ENCODE data around the gene ZNF385C.
"Not testable (repeated sequence)": the region's sequence is repeated elsewhere in the genome, so short reads cannot be mapped to it uniquely, and the experiment has no call there.

The ZNF385C gene

DNA sequence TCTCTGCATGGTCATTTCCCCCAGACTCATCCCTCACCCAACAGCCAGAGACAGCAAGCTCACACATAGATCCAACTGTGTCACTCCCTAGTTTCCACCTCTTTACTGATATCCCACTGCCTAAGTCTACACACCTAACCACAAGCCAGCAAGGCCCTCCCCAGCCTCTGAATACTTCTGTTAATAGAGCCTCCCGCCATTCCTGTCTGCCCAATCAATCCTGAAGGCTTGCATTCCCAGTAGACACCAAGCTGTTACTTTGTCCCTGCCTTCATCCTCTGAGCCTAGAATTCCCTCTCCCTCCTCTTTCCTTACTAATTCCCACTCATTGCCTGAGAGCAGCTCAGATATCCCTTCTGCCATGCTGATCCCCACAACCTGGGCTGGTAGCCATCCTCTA is 52.6 kb downstream of the ZNF385C start:
- DNase-seq = no peak

DNA sequence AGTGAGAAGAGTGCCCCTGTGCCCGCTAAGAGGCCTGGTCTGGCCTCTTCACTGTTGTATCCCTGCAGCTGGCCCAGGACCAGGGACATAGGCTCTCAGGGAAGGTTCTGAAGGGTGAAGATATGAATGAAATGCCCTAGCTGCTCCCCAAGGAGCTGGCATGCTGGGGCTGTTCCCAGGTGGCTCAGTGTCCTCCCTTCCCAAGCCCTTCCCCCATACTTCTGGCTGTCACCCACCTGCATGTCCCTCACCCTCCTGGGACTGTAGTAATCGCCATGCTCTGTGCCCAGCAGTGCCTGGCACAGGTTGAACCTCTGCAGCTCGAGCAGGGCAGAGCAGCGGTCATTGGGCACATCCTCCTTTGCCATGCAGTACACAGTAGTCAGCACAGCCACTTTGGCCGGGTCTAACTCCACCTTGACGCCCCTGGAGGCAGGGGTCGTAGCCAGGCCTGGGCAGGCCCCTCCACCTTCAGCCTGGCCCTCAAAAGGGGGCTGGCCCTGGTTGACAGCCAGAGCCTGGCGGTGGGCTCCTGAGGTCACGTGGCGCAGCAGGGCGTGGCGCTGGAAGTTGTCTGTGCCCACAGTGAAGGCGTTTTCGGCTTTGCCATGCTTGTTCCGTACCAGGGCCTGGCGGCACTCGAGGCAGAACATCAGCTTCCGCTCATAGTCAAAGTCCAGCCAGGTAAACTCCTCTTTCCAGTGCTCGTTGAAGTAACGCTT is 55.5 kb downstream of the ZNF385C start:
- DNase-seq = no peak

DNA sequence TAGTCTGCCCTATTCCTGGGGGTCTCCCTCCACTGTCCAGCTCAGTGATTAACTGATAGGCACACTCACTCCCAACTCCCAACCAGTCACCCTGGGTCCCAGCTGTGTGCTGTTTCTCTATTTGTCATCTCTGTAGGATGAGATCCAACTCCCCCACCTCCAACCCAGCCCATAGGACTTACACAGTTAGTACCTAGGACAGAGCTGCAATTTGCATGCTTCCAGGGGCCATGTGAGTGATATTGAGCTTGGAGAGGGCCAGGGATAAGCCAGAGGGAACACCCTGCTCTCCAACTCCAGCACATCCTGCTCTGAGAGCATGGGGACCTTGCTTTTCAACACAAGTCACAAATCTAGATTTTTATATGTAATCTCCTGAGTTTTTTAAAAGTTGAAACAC is 56.7 kb downstream of the ZNF385C start:
- DNase-seq = no peak

DNA sequence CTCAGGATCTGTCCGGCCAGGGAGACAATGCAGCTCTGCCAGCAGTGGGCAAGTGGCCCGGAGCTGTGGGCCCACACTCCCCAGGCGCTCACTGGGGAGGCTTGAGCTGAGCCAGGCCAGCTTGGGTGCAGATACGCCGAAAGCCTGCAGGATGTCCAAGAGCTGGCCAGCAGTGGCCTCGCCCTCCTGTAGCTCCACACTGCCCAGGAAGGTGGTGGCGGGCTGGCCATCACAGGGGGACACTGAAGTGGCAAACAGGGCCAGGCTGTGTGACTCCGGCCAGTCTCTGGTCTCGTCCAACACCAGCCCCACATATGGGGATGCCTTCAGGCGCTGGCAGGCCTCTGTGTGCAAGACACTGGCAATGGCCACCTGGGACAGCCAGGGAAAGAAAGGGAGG is 57.5 kb downstream of the ZNF385C start:
- DNase-seq = no peak

DNA sequence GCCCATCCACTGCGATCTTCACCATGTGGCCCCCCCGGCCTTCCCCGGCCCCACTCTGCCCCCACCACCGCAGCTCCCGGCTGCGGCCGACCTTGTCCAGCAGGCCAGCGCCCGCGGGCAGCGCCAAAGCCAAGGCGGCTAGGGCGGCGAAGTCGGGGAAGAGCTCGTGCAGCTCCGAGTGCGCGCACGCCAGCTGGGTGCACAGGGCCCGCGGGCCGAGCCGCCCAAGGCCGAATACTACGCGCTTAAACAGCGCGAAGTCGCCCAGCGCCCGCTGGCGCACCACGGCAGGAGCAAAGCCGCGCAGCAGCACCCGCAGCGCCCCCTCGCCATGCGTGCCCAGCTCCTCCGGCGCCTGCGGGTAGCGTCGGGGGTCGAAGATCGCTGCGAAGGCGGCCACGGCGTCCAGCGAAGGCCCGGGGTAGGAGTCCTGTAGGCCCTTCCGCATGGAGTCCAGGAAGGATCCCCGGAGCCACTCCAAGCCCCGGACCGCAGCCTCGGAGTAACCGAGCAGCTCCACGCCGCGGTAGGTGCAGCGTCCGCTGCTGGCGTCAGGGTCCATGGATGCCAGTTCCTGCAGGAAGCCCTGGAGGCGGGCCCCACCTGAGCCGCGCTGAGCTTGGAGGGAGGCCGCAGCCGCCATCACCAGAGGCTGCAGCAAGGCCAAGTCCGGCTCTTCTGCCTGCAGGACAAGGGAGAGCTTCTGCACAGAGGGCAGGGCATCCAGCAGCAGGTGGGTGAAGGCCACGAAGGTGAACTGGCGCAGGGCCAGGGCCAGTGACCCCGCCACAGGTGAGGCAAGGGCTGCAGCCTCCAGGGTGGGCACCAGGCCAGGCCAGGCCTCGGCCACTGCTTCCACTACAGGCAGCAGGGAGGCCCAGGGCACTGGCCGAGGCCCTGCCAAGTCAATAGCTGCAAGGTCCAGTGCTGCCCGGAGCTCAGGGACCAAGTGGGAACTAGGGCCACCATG is 58.2 kb downstream of the ZNF385C start:
- no peak for DNase-seq

DNA sequence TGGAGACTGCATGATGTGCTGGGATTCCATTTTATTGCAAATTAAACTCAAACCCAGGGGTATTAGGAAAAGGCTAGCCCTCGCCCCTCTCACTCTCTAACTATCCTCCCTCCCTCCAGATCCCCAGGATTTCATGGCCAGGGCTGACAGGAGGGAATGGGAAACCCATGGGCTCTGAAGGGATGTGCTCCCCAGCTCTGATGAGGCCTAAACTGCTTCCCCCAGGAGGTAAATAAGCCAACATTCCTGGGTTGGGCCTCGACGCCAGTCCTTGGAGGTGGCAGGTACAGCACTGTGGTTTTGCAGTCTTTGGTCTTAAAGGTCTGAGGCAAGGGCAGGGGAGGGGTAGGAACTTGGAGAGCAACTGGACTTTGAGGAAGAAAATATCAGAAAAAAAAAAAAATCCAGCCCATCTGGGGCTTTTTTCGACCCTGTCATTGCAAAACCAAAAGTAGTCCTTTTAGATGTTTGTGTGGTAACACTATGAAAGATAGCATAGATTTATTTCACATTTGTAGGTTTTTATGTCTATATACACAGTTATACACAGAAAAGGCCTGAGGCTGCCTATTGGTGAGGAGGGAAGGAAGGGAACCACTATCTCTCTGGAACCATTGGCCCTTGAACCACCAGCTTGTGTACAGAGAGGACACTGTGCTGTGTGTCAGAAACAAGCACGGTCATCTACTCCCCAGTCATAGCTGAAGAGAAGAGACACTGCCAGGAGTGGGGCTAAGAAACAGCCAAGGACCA is 59.9 kb downstream of the ZNF385C start:
- DNase-seq = no peak

DNA sequence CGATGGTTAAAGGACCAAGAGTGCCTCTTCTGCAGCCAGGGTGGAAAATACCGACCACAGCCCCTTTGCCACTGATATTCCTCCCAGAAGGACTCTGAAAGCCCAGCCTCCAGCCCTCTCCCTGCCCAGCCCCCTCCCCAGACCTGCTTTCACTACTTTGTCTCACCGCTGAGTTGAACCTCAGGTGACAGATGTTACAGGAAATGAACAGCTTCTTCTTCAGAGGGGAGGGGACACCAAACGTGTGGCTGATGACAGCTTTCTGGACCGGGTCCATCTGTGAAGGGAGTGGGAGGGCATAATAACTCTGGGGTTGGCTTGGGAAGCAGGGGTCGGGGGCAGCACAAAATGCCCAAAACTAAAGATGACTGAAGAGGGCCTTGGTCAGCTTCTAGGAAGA is 64.2 kb downstream of the ZNF385C start:
- DNase-seq = no peak

DNA sequence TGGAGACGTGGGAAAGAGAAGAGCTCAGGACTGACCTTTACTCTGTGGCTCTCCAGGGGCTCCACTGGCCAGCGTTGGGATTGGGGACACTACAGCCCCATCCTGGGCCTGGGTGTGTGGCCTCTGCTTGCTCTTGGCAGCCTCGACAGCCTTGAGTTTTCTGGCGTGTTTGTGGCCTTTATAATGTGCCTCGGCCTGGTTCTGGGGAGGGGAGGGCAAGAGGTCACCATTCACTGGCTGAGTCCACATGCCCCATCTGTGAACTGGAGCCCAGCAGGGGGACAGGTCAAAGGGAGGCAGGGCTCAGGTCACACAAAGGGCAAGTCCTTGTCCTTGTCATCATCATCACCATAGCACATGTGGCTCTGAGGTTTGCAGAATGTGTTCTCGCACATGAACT is 66.7 kb downstream of the ZNF385C start:
- DNase-seq = no peak

DNA sequence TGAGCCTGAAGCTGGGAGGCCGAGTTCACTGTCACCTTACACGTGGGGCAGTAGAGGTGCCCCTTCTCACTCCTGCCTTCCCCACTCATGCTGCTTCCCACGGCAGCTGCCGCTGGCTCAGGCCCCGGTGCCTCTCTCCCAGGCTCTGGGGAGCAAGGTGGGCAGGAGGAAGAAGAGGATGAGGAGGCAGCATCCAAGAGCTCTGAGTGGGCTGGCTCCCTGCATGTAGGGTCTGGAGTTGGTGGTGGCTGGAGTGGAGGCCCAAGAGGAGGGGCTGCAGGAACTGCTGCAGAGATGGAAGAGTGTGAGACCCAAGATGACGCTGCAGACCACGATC is 69.5 kb downstream of the ZNF385C start:
- DNase-seq = no peak

DNA sequence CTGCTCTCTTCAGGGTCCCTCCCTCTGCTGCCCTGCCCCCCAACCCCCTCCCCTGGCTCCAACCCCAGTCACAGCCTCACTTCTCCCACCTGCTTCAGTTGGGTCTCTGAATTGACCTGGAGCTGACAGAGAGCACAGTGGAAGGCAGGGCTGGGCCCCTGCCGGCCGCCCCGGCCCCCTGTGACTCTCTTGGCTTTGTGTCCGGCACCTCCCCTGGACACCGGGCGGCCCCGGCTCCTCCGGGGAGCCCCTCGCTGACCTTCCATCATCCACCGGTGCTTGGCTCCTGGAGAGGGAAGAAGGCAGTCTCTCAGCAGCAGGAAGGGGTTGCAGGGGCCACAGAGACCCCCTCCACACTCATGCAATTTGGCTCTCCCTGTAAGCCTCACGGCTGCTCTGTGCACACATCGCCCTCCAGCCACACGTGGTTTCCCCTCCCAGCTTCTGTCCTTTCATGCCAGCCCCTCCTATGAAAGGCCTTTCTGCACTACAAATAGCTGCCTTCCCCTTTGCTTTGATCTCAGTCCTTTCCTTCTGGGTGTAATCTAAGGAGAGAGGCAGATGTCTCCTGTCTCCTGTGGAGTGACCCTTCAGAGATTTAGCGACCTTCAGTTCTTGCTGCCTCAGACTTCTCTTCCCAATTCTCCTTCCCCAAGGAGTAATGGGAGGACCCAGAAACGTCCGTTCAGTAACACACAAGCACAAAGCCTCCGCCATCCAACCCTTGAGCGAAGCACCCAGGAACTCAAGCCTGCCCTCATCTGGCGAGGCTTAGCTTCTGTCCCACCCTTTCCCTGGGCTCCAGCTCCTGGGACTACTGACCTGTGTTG is 70.1 kb downstream of the ZNF385C start:
- DNase-seq = no peak

DNA sequence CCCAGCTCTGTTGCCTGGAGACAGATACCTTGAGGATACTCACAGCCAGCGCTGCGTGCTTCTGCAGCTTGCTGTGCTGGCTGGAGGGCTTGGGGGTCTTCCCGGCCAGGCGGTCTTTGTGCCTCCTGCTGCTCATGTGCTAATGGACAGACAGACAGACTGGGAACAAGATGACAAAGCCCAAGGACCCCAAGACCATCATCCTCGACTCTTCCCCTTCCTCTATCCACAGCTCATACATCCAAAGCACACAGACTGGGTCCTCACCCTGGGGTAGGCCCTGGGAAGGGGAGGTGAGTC is 70.7 kb downstream of the ZNF385C start:
- DNase-seq = no peak

DNA sequence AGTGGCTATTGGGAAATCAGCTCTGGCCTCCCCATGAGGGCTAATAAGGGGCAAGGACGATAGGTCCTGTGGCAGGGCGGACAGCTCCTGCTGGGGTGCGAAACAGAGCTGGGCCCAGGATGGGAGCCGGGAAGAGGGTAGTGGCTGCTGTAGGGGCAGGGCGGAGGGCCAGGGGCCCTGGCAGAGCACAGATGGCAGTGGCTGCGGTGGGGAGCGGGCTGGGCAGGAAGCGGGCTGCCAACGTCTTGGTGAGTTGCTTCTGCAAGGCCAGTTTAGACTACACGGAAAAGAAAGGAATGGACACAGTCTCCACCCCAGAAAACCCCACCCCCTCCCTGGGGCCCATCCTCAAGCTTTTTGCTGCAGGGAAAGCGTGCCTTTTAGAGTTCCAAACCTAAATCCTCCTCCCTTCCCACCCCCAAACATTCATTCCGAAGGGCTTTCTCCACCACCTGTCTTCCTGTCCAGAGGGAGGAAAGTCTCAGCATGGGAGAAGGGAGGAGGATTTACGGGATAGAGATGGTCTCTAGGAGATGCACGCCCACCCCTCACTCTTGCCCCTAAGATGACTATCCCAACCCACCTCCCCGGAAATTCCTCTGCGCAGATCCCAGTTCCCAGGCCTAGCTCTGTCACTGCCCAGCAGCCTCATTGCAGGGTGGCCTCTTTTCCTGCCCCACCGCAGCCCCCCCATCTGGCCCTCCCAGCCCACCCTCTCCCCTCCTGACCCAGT is 71.2 kb downstream of the ZNF385C start:
- DNase-seq = no peak

DNA sequence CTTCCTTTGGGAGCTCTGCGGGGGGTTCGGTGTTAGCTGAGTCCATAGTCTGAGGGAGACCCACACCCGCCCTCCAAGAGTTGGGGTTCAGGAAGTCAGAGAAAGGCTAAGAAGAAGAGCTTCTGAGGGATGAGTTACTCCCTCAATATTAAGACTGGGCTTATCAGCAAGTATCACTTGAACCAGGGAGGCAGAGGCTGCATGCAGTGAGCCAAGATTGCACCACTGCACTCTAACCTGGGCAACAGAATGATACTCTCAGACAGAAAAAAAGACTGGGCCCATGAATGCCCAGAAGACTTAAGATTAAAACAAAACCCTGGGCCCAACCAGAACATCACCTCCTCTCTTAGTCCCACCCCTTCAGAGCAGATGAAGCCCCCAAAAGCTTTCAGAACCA is 72.3 kb downstream of the ZNF385C start:
- no peak for DNase-seq

DNA sequence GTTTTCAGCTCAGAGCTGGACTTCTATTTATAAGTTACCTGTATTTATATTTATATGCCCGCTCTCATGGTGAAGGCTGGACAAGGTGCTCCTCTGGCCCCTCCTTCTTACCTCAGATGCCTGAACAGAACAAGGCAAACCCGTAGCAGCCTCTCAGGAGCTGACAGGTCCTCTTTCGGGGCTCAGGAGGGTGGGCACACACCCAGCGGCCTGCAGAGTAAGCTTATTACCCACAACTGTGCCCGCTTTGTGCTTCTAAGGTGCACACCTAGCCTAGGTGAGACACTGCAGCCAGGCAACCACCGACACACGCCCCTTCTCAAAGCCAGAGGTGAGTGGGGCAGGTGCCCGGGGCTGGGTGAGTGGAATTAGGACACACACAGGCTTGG is 73.1 kb downstream of the ZNF385C start:
- DNase-seq = no peak

DNA sequence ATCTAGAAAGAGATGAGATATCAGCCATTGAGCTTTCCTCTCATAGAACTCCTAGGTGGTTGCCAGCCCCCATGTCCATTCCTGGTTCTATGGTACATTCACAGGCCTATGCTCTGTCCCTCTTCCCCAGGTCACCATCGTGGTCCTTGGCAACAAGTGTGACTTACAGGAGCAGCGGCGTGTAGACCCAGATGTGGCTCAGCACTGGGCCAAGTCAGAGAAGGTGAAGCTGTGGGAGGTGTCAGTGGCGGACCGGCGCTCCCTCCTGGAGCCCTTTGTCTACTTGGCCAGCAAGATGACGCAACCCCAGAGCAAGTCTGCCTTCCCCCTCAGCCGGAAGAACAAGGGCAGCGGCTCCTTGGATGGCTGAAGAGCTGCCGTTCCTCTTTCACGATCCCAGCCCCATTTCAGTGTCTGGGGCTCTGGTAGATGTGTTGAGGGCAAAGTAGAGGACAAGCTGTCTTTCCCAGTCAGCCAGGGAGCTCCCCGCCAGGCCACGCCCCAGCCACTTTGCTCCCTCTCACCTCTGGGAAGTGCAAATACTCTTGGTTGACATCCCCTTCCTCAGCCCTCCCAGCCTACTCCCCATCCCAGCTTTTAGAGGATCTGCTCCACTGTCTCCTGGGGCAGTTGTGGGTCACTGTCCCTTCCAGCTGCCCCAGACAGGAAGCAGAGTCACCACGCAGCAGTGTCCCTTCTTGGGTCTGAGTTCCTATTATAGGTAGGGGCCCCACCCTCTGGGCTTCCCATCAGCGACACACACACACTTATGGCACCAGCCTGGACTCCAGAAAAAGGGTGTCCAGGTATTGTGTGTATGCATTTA is 74.5 kb downstream of the ZNF385C start:
- DNase-seq = no peak

DNA sequence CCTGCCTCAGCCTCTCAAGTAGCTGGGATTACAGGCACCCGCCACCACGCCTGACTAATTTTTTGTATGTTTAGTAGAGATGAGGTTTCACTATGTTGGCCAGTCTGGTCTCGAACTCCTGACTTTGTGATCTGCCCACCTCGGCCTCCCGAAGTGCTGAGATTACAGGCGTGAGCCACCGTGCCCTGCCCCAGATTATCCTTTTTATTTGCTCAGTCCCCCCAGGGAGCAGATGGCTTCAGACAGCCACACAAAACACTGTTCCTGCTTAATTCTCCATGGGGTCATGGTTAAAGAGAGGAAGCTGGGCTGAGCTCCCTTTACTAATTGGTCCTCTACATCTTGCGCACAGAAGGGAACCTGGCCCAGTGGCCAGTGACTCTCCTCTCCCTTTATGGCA is 77.4 kb downstream of the ZNF385C start:
- DNase-seq = not testable (repeated sequence)

DNA sequence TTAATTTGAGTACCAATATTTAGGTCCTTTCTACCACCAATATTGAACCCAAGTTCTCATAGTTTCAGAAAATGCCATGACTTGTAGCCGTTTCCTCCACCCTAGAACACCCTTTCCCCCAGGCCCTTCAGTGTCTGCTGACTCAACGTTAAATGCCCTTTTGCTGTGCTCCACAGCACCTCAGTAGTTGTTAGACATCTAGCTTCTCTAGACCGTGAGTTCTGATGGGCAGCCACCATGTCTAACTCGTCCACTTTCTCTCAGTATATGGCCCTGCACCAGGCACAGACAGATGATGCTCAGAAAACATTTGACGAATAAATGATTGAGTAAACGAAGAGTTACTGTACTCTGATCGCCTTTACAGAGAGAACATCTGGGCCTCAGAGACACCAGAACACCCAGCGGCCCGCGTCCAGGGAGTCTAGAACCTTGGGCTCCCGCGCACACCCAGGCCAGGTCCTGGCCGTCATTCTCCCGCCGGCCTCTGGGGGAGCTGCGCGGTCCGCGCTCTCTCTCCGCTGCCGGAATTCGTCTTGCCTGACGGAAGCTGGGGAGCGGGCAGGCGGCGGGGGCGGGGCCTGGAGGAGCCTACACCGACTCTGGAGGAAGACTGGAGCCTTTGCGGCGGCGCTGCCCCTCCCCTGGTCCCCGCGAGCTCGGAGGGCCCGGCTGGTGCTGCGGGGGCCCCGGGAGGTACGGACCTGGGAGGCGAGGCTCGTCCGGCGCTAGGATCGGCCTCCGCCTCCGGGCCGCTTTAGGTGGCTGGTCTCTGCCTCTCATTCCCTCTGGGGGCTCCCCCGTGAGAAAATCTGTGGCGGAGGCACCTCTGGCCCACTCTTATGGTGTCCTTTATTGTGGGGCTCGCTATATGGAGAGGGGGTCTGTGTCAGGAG is 78.5 kb downstream of the ZNF385C start, which contains the start of gene NKIRAS2:
NKIRAS2 (plus strand) TSS at position 582 of the 896 bp plus-strand sequence. CDS start 1,488 bp downstream, outside the sequence.
- DNase-seq = peak; percentile 93 to 94

DNA sequence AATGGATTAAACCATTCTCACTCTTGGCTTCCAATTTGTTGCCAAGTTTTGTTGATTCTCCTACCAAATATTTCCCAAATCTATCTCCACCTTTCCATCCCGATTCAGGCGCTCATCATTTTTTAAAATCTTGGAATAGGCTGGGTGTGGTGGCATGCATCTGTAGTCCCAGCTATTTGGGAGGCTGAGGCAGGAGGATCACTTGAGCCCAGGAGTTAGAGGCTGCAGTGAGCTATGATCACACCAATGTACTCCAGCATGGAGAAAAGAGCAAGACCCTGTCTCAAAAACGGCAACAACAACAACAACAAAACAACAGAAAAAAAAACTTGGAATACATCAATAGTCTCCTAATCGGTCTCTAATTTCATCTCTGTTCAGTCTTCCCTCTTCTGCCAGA is 79.3 kb downstream of the ZNF385C start:
- no peak for DNase-seq

DNA sequence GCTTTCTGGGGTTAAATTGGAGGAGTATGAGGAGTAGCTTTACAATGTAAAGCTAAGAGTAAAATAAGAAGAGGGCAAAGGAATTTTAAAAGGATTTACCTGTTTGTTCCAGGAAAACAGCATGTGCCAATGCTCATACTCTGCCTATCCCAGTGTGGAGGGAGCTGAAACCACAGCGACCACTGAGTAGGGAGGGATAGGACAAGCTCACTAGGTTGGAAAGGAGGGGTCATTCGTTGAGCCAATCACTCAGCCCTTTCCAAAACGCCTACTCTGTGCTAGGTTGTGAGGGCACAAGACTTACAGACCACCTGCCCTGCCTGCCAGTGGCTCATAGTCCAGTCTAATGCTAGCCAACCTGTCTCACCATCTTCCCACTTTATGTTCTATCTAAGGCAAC is 79.9 kb downstream of the ZNF385C start:
- DNase-seq = no peak

DNA sequence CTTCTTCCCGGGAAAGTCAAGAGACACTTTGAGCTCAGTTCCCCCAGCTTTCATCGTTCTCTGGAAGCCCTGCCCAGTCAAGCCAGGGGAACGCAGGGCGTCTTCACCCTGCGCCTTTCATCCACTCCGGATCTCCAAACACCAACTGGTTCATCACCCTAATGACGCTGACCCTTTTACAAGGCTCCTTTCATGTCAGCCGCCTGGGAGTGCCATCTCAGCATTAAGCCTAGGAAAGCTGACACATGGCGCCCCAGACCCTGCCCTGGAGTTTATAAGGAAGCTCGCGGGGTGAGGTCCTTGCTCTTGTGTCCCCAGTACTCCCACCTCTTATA is 80.4 kb downstream of the ZNF385C start:
- peak in 1 of 2 donors; percentile 29 for DNase-seq
